IMR-90 (cell line): ENCODE measurements around the gene IRAG1. TPM values are rescaled to one million over a fixed set of nuclear protein-coding genes. Genes with fewer than 3 reads are reported as not detected.

Experiments used
- ATAC-seq: fragments of 200-7000 bp; cut with Tn5 transposase; 2 replicates; pipeline ENCODE4 v1.9.1; 2020; ENCODE audit warnings: low read depth, mild to moderate bottlenecking, moderate library complexity
- BruUV-seq: library from RNA; stranded (reverse); fragments of 400-500 nt; replicated peaks from 2 replicates; lab custom pipeline; 2021; lab: Mats Ljungman, UMichigan
- CTCF ChIA-PET: fragments of 300-600 bp; formaldehyde crosslinking; extraction: SDS; loops from one replicate; lab custom pipeline; 2021; ENCODE audit warnings: antibody characterized with exemption; lab: Yijun Ruan, JAX
- POLR2A ChIA-PET: fragments of 300-600 bp; sonication (Branson Sonifier 250); formaldehyde crosslinking; loops from one replicate; lab custom pipeline; 2022; ENCODE audit warnings: antibody characterized with exemption; ENCODE audit not compliant: unreplicated experiment; lab: Charles Lee
- DNase-seq: peaks from one replicate; pipeline ENCODE4 v3.0.0; 2013
- H2AFZ ChIP-seq: replicated peaks from 2 replicates; pipeline ENCODE3; 2013; ENCODE audit warnings: low read length, mild to moderate bottlenecking; ENCODE audit not compliant: poor library complexity
- H2AK5ac ChIP-seq: 2 replicates; pipeline ENCODE4 v1.6.1; 2013; ENCODE audit warnings: low read depth, low read length, inconsistent platforms
- H2AK9ac ChIP-seq: replicated peaks from 2 replicates; pipeline ENCODE3; 2013; ENCODE audit warnings: mild to moderate bottlenecking, low read depth, low read length, moderate library complexity; ENCODE audit not compliant: poor library complexity
- H2BK120ac ChIP-seq: 2 replicates; pipeline ENCODE4 v1.6.1; 2013; ENCODE audit warnings: low read depth, low read length, inconsistent platforms
- H2BK15ac ChIP-seq: 3 replicates; pipeline ENCODE4 v1.6.1; 2013; ENCODE audit warnings: low read depth, low read length, inconsistent platforms
- H2BK20ac ChIP-seq: 2 replicates; pipeline ENCODE4 v1.6.1; 2013; ENCODE audit warnings: low read depth, mild to moderate bottlenecking, inconsistent platforms, low read length, moderate library complexity
- H2BK5ac ChIP-seq: 2 replicates; pipeline ENCODE4 v1.6.1; 2013; ENCODE audit warnings: mild to moderate bottlenecking, low read depth, low read length, inconsistent platforms; ENCODE audit not compliant: poor library complexity, severe bottlenecking
- H3K14ac ChIP-seq: replicated peaks from 2 replicates; pipeline ENCODE4 v1.6.1; 2013; ENCODE audit warnings: low read depth, low read length, inconsistent platforms
- H3K18ac ChIP-seq: 2 replicates; pipeline ENCODE4 v1.6.1; 2013; ENCODE audit warnings: low read depth, low read length, control low read depth
- H3K23ac ChIP-seq: 2 replicates; pipeline ENCODE4 v1.6.1; 2013; ENCODE audit warnings: low read depth, low read length, inconsistent platforms
- H3K27ac ChIP-seq: 2 replicates; pipeline ENCODE4 v1.5.1; 2013; ENCODE audit warnings: mild to moderate bottlenecking, control low read depth, low read length; ENCODE audit not compliant: insufficient read depth
- H3K27me3 ChIP-seq: 2 replicates; pipeline ENCODE4 v1.6.1; 2013; ENCODE audit warnings: low read length; ENCODE audit not compliant: control insufficient read depth, insufficient read depth
- H3K36me3 ChIP-seq: 2 replicates; pipeline ENCODE4 v1.6.1; 2013; ENCODE audit warnings: low read length, mixed read lengths; ENCODE audit not compliant: control insufficient read depth, insufficient read depth
- H3K4ac ChIP-seq: 2 replicates; pipeline ENCODE4 v1.6.1; 2013; ENCODE audit warnings: low read depth, low read length, inconsistent platforms
- H3K4me1 ChIP-seq: 2 replicates; pipeline ENCODE4 v1.6.1; 2013; ENCODE audit warnings: low read length, mixed read lengths; ENCODE audit not compliant: control insufficient read depth, insufficient read depth
- H3K4me2 ChIP-seq: 2 replicates; pipeline ENCODE4 v1.6.1; 2013; ENCODE audit warnings: low read depth, mild to moderate bottlenecking, control low read depth, low read length, moderate library complexity
- H3K4me3 ChIP-seq: 2 replicates; pipeline ENCODE4 v1.5.1; 2013; ENCODE audit warnings: low read depth, mild to moderate bottlenecking, control low read depth, low read length, moderate library complexity; ENCODE audit not compliant: insufficient read depth
- H3K56ac ChIP-seq: 2 replicates; pipeline ENCODE4 v1.6.1; 2013; ENCODE audit warnings: low read length, inconsistent platforms; ENCODE audit not compliant: insufficient read depth; ENCODE audit errors: extremely low read depth
- H3K79me1 ChIP-seq, 2 experiments: 2 replicates each; pipeline ENCODE4 v1.6.1; 2013; ENCODE audit warnings: low read length in 2 of 2, inconsistent platforms in 1 of 2, low read depth in 1 of 2
- H3K9ac ChIP-seq: 2 replicates; pipeline ENCODE4 v1.6.1; 2013; ENCODE audit warnings: low read depth, low read length, control low read depth
- H3K9me1 ChIP-seq: 2 replicates; pipeline ENCODE4 v1.6.1; 2013; ENCODE audit warnings: low read length, inconsistent platforms; ENCODE audit not compliant: insufficient read depth
- H3K9me3 ChIP-seq: 2 replicates; pipeline ENCODE4 v1.6.1; 2013; ENCODE audit warnings: low read length; ENCODE audit not compliant: control insufficient read depth, insufficient read depth
- H4K20me1 ChIP-seq: 2 replicates; pipeline ENCODE4 v1.6.1; 2013; ENCODE audit warnings: low read length, inconsistent platforms; ENCODE audit not compliant: insufficient read depth
- H4K5ac ChIP-seq: 2 replicates; pipeline ENCODE4 v1.6.1; 2013; ENCODE audit warnings: mild to moderate bottlenecking, low read depth, low read length, control low read depth
- H4K8ac ChIP-seq, 2 experiments: 2 replicates each; pipeline ENCODE4 v1.6.1; 2013; ENCODE audit warnings: low read depth in 2 of 2, low read length in 2 of 2, control low read depth in 1 of 2, inconsistent platforms in 1 of 2
- H4K91ac ChIP-seq: 2 replicates; pipeline ENCODE4 v1.6.1; 2013; ENCODE audit warnings: low read depth, low read length, inconsistent platforms; ENCODE audit not compliant: insufficient read depth
- CEBPB ChIP-seq: IDR thresholded peaks from 2 replicates; pipeline ENCODE4 v1.6.1; 2012; ENCODE audit warnings: low read depth, low read length, improper control_type of control experiment
- CHD1 ChIP-seq: IDR thresholded peaks from 2 replicates; pipeline ENCODE4 v1.6.1; 2012; ENCODE audit warnings: low read depth, low read length, improper control_type of control experiment
- USF2 ChIP-seq: fragments of 150-350 bp; IDR thresholded peaks from 2 replicates; pipeline ENCODE4 v1.6.1; 2017; ENCODE audit warnings: mild to moderate bottlenecking, antibody characterized with exemption, low read length, low read depth
- WGBS, 2 experiments: methylation state at CpG; one replicate each; pipeline versions ENCODE4 v1.1.5 to v1.1.7; 2013; ENCODE audit warnings: missing lambda C conversion rate in 2 of 2; ENCODE audit not compliant: insufficient read length in 1 of 2; ENCODE audit errors: extremely low coverage in 2 of 2; 5-methylcytosine and 5-hydroxymethylcytosine counted together
- dilution Hi-C: fragments of 300-500 bp; cut with HindIII; formaldehyde crosslinking; loops from one replicate; pipeline ENCODE4 v1.14.3; 2018; ENCODE audit warnings: low sequenced_read_pairs; ENCODE audit not compliant: unreplicated experiment
- in situ Hi-C: fragments of 300-500 bp; cut with MboI; formaldehyde crosslinking; loops from 3 replicates; pipeline ENCODE4 v1.14.3; 2019; ENCODE audit warnings: low sequenced_read_pairs, inconsistent platforms, mixed read lengths
- intact Hi-C: fragments of 100-400 bp; cut with micrococcal nuclease; formaldehyde crosslinking; loops from 2 replicates; pipeline ENCODE4 v1.10.0; 2022
- polyA plus RNA-seq, 3 experiments: library from polyadenylated mRNA; depleted of rRNA; stranded (reverse); fragments of >200 nt; gene quantifications; 2 replicates each; pipeline ENCODE4 v1.2.3, GENCODE V29; 2012; ENCODE audit warnings: low replicate concordance in 1 of 3
- total RNA-seq: library from RNA; depleted of rRNA; stranded (reverse); fragments of >200 nt; gene quantifications from 2 replicates; pipeline ENCODE4 v1.2.3, GENCODE V29; 2012

Gene IRAG1
- total and polyA plus RNA-seq, 2 of the 4 experiments (the other 2 are of a cell fraction): 19.4 to 25.8 TPM

- no peak for TF ChIP-seq USF2
Measured at GRCh38 chr11:10651656-10652361, 41.7 kb downstream of the IRAG1 start (continued).

- Histone ChIP-seq H3K79me1 (peaks cover 11 to 93% of the 10 kb centered on the region in 2 experiments; a peak in 3 of 4 replicates), H3K56ac (no peak overlapping the region), H3K9ac (no peak overlapping the region), H3K9me3 (no peaks in the 10 kb centered on the region), H3K9me1 (peaks cover 50% of the 10 kb centered on the region), H3K4me1 (peaks cover 26% of the 10 kb centered on the region), H2BK5ac (no peak overlapping the region), H2BK20ac (no peak overlapping the region), H3K4ac (no peak overlapping the region), H2BK15ac (no peak overlapping the region), H2AK9ac (no peak overlapping the region), H4K8ac (no peak overlapping the region), H4K91ac (no peak overlapping the region), H3K23ac (no peak overlapping the region), H4K5ac (no peak overlapping the region), H3K18ac (no peak overlapping the region), H4K20me1 (no peaks in the 10 kb centered on the region), H3K4me3 (no peak overlapping the region), H3K36me3 (peaks cover 34% of the 10 kb centered on the region), H2AFZ (no peak overlapping the region), H3K4me2 (no peak overlapping the region), H2AK5ac (no peak overlapping the region), H2BK120ac (no peak overlapping the region), H3K27ac (no peak overlapping the region), H3K27me3 (no peaks in the 10 kb centered on the region), H3K14ac (0 out of 2 replicates have a peak overlapping the region, but pooled peaks have one; percentile 12)
- DNase-seq (no peak), ATAC-seq (no peak)
- intact Hi-C loops: no loop called here
- in situ Hi-C loops: loop anchor here (10.0 kb wide), 1 partner anchor 246 kb away; no protein-coding TSS in a partner anchor
- BruUV-seq: no TSS peak
- ChIA-PET CTCF (no interaction called here), POLR2A (no interaction called here)
- WGBS, 2 experiments: no CpG with 5 or more reads among the region's 2 CpGs
- TF ChIP-seq CEBPB: no peak
- TF ChIP-seq CHD1: no peak
- dilution Hi-C loops: no loop called here
Measured at GRCh38 chr11:10650630-10651029, 42.9 kb downstream of the IRAG1 start.
